ENCODE measurements around the gene ILKAP. TPM values are rescaled to one million over a fixed set of nuclear protein-coding genes. Genes with fewer than 3 reads are reported as not detected.

ILKAP gene
- total RNA-seq, 1 experiment from 2014 or later: 41.5 TPM

DNA sequence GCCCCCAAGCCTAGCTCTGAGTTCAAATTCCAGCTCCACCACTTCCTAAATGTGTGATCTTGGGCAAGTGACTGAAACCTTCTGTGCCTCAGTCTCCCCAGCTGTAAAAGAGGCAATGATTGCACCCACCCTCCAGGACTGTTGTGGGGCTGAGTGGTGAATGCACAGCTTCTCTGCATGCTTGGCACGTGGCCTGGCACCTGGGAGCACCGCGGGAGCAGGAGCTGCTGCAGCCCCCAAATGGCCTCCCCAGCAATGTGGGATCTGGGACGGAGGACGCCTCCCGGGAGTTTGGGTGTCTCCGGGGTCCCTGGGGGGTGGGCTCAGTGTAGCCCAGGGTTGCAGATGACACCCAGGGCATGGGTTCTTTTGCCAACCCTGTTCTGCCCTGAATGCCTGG lies 63.5 kb downstream of the ILKAP start:
- Histone ChIP-seq H2BK12ac (ENCODE audit: insufficient read length, low read depth, low read length) (no peak overlapping the region), H3K18ac (ENCODE audit: insufficient read length, low read depth, low read length) (no peak overlapping the region), H2AK5ac (ENCODE audit: insufficient read length, low read length) (no peak overlapping the region), H3K79me1 (ENCODE audit: insufficient read depth, low read depth, low read length, poor library complexity, severe bottlenecking) (no peaks in the 10 kb centered on the region), H4K91ac (ENCODE audit: insufficient read length, low read depth, low read length) (no peak overlapping the region), H4K20me1 (ENCODE audit: control insufficient read depth, insufficient read depth, insufficient read length) (peaks cover 2% of the 10 kb centered on the region), H4K5ac (ENCODE audit: insufficient read length, low read depth, low read length) (no peak overlapping the region), H4K8ac (replicated peaks; ENCODE audit: insufficient read length, low read depth, low read length) (no peak overlapping the region), H3K23ac (ENCODE audit: insufficient read length, low read depth, low read length) (no peak overlapping the region), H3K56ac (ENCODE audit: insufficient read length, low read depth, low read length) (no peak overlapping the region), H2BK15ac (ENCODE audit: low read depth, low read length) (no peak overlapping the region), H3K27me3 (ENCODE audit: insufficient read depth, low read length) (no peaks in the 10 kb centered on the region), H3K27ac (ENCODE audit: insufficient read length, low read depth, low read length) (no peak overlapping the region), H3K9ac (ENCODE audit: extremely low read depth, insufficient read length, low read length) (no peak overlapping the region), H3K14ac (ENCODE audit: insufficient read depth, low read length) (no peak overlapping the region), H2BK120ac (ENCODE audit: low read depth, low read length, poor library complexity, severe bottlenecking) (no peak overlapping the region), H3K4ac (ENCODE audit: low read depth, low read length) (no peak overlapping the region), H3K79me2 (ENCODE audit: insufficient read depth, low read length) (no peaks in the 10 kb centered on the region), H3K23me2 (ENCODE audit: insufficient read length, low read depth, low read length, poor library complexity, severe bottlenecking) (no peaks in the 10 kb centered on the region), H3K4me1 (ENCODE audit: insufficient read depth, low read length) (no peaks in the 10 kb centered on the region), H3T11ph (ENCODE audit: low read length) (no peak overlapping the region), H3K9me3 (ENCODE audit: control insufficient read depth, low read depth, low read length) (no peaks in the 10 kb centered on the region), H3K4me2 (ENCODE audit: insufficient read depth, insufficient read length, low read length) (no peak overlapping the region), H2BK20ac (ENCODE audit: low read depth, low read length, poor library complexity, severe bottlenecking) (no peak overlapping the region), H2BK5ac (ENCODE audit: insufficient read length, low read length) (no peak overlapping the region), H2AFZ (ENCODE audit: low read length) (no peak overlapping the region)
- no peaks in the 10 kb centered on the region; the same call in 1 of the 2 replicates for H3K27me3 Mint-ChIP-seq (ENCODE audit: low read depth)
- H3K9me3 Mint-ChIP-seq: no peaks in the 10 kb centered on the region
- H3K36me3 Mint-ChIP-seq (ENCODE audit: insufficient read depth in 1 of 3, low read depth in 3 of 3): no peaks in the 10 kb centered on the region
- H3K4me3 Mint-ChIP-seq: no peak overlapping the region
- H3K27ac Mint-ChIP-seq: no peak overlapping the region
- H3K4me1 Mint-ChIP-seq: no peaks in the 10 kb centered on the region
- no peak for TF ChIP-seq CTCF (conservative IDR thresholded peaks at IDR 0.05)
- no peak for DNase-seq
- WGBS (ENCODE audit: extremely low coverage, insufficient read length, low lambda C conversion rate): no CpG with 5 or more reads among the region's 7 CpGs

Measured in H9 (cell line).